ENCODE data around the gene COLEC11. TPM values are rescaled to one million over a fixed set of nuclear protein-coding genes. Genes with fewer than 3 reads are reported as not detected.

COLEC11 gene
- polyA plus RNA-seq, 2 of the 4 experiments (the other 2 are of a cell fraction), result 0.30 to 0.97 TPM

GRCh38 chr2:3587021-3587420 lies 7.9 kb upstream of the COLEC11 start (continued):
- TF ChIP-seq HMGXB4 (CRISPR knock-in tag; IDR thresholded peaks at IDR 0.05; ENCODE audit: borderline replicate concordance) (no peak), POLR2AphosphoS2 (conservative IDR thresholded peaks at IDR 0.05; ENCODE audit: low read length) (no peak), ZC3H11A (IDR thresholded peaks at IDR 0.05) (no peak), POLR2A (IDR thresholded peaks at IDR 0.05; ENCODE audit: low read length) (no peak)

DNA sequence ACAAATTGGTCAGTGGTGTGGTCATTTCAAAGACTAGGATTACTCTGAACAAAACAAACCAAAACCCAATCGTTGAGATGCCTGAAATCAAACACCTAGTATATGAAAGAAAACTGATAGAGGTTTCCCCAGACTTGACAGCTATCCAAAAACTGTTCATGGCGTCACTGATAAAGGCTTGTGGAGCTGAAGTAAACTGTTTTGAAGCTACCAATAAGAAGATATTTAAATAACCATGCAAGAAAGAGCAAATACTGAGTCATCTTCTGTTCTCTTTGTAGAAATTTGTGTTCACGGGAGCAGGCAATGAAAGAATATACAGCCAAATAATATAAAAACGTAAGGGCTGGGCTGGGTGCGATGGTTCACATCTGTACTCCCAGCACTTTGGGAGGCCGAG lies 7.5 kb upstream of the COLEC11 start:
- Histone ChIP-seq H3K4me3 (no peak overlapping the region), H3K4me1 (peaks cover 37% of the 10 kb centered on the region), H3K4me2 (peak overlapping the region; percentile 51), H3K27ac (peak overlapping the region in 1 of 2 experiments; percentile 3; a peak in 3 of 6 replicates), H3K9me3 (no peaks in the 10 kb centered on the region)
- DNase-seq (ENCODE audit: low read depth in 1 of 2, low spot score in 1 of 2) (peak in 1 of 2 experiments; percentile 33), ATAC-seq (peak; percentile 9 to 30; a peak in 5 of 6 replicates), FAIRE-seq (peak; percentile 77)
- ChIA-PET CTCF (interaction anchor here (1.0 to 1.1 kb wide), 2 partner anchors 13 to 64 kb away, joined by 3 to 4 read pairs; no protein-coding TSS in a partner anchor), POLR2A (interaction anchor here (1.2 to 1.5 kb wide), 2 partner anchors 29 to 69 kb away, joined by 3 to 10 read pairs; partner anchors contain the start of gene RNASEH1)
- WGBS (ENCODE audit: missing lambda C conversion rate), result 37% methylated on average over 6 of the region's 6 CpGs
- TF ChIP-seq FOSL2 (IDR thresholded peaks at IDR 0.05) (no peak), FOSL2 (CRISPR knock-in tag; IDR thresholded peaks at IDR 0.05) (no peak), RARB (CRISPR knock-in tag; IDR thresholded peaks at IDR 0.05) (no peak), BHLHE40 (IDR thresholded peaks at IDR 0.05; ENCODE audit: low read depth, low read length) (no peak), CHD2 (IDR thresholded peaks at IDR 0.05; ENCODE audit: low read length, partially characterized antibody) (no peak), SMC3 (IDR thresholded peaks at IDR 0.05) (no peak), SREBF2 (IDR thresholded peaks at IDR 0.05) (no peak), EHF (CRISPR knock-in tag; IDR thresholded peaks at IDR 0.05) (no peak), RCOR1 (IDR thresholded peaks at IDR 0.05; ENCODE audit: low read depth, low read length) (no peak), NFE2L2 (conservative IDR thresholded peaks at IDR 0.05; ENCODE audit: low read length) (no peak), KDM1A (IDR thresholded peaks at IDR 0.05; ENCODE audit: low read depth) (no peak), FOSB (CRISPR knock-in tag; IDR thresholded peaks at IDR 0.05) (no peak)
- TF ChIP-seq, protein P1, sequence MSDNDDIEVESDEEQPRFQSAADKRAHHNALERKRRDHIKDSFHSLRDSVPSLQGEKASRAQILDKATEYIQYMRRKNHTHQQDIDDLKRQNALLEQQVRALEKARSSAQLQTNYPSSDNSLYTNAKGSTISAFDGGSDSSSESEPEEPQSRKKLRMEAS (IDR thresholded peaks at IDR 0.05), result no peak

- TF ChIP-seq MYC (IDR thresholded peaks at IDR 0.05; ENCODE audit: borderline replicate concordance, low read length), result no peak
- TF ChIP-seq RFX5 (IDR thresholded peaks at IDR 0.05), result no peak
- no peak for TF ChIP-seq JUN (IDR thresholded peaks at IDR 0.05)
- no peak for TF ChIP-seq ZNF302 (CRISPR knock-in tag; IDR thresholded peaks at IDR 0.05)
- no peak for TF ChIP-seq TFCP2L1 (CRISPR knock-in tag; IDR thresholded peaks at IDR 0.05)
- TF ChIP-seq GATA3 (IDR thresholded peaks at IDR 0.05; ENCODE audit: borderline replicate concordance), result no peak
- TF ChIP-seq MAFK (IDR thresholded peaks at IDR 0.05; ENCODE audit: partially characterized antibody), result no peak
- no peak for TF ChIP-seq NPAS2 (CRISPR knock-in tag; IDR thresholded peaks at IDR 0.05; ENCODE audit: borderline replicate concordance)
- TF ChIP-seq, protein P2, sequence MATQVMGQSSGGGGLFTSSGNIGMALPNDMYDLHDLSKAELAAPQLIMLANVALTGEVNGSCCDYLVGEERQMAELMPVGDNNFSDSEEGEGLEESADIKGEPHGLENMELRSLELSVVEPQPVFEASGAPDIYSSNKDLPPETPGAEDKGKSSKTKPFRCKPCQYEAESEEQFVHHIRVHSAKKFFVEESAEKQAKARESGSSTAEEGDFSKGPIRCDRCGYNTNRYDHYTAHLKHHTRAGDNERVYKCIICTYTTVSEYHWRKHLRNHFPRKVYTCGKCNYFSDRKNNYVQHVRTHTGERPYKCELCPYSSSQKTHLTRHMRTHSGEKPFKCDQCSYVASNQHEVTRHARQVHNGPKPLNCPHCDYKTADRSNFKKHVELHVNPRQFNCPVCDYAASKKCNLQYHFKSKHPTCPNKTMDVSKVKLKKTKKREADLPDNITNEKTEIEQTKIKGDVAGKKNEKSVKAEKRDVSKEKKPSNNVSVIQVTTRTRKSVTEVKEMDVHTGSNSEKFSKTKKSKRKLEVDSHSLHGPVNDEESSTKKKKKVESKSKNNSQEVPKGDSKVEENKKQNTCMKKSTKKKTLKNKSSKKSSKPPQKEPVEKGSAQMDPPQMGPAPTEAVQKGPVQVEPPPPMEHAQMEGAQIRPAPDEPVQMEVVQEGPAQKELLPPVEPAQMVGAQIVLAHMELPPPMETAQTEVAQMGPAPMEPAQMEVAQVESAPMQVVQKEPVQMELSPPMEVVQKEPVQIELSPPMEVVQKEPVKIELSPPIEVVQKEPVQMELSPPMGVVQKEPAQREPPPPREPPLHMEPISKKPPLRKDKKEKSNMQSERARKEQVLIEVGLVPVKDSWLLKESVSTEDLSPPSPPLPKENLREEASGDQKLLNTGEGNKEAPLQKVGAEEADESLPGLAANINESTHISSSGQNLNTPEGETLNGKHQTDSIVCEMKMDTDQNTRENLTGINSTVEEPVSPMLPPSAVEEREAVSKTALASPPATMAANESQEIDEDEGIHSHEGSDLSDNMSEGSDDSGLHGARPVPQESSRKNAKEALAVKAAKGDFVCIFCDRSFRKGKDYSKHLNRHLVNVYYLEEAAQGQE (IDR thresholded peaks at IDR 0.05), result no peak
- WGBS (ENCODE audit: missing lambda C conversion rate), result 92% methylated on average over 7 of the region's 7 CpGs
- peak overlapping the region in 1 of 2 experiments; percentile 3; a peak in 1 of 6 replicates for H3K27ac ChIP-seq
- peaks cover 37% of the 10 kb centered on the region for H3K4me1 ChIP-seq
- no peak overlapping the region for H3K4me2 ChIP-seq
- H3K9me3 ChIP-seq, result no peaks in the 10 kb centered on the region
- CTCF ChIA-PET, result interaction anchor here (0.6 to 1.1 kb wide), 3 partner anchors 13 to 64 kb away, joined by 3 to 4 read pairs (median 3); partner anchors contain the start of gene RNASEH1
- POLR2A ChIA-PET, result interaction anchor here (1.2 to 1.5 kb wide), 2 partner anchors 30 to 70 kb away, joined by 3 to 10 read pairs; partner anchors contain the start of gene RNASEH1
- FAIRE-seq (no peak), ATAC-seq (no peak), DNase-seq (ENCODE audit: low read depth in 1 of 2, low spot score in 1 of 2) (no peak)
- H3K4me3 ChIP-seq, result no peak overlapping the region
Measured at GRCh38 chr2:3588084-3588483, 6.8 kb upstream of the COLEC11 start.
